IMR-90 (cell line): ENCODE results near the gene FOXN3. TPM values are rescaled to one million over a fixed set of nuclear protein-coding genes. Genes with fewer than 3 reads are reported as not detected.

Experiments used
- ATAC-seq: fragments of 200-7000 bp; cut with Tn5 transposase; 2 replicates; pipeline ENCODE4 v1.9.1; 2020; ENCODE audit warnings: low read depth, mild to moderate bottlenecking, moderate library complexity
- BruUV-seq: library from RNA; stranded (reverse); fragments of 400-500 nt; replicated peaks from 2 replicates; lab custom pipeline; 2021; lab: Mats Ljungman, UMichigan
- CTCF ChIA-PET: fragments of 300-600 bp; formaldehyde crosslinking; extraction: SDS; loops from one replicate; lab custom pipeline; 2021; ENCODE audit warnings: antibody characterized with exemption; lab: Yijun Ruan, JAX
- POLR2A ChIA-PET: fragments of 300-600 bp; sonication (Branson Sonifier 250); formaldehyde crosslinking; loops from one replicate; lab custom pipeline; 2022; ENCODE audit warnings: antibody characterized with exemption; ENCODE audit not compliant: unreplicated experiment; lab: Charles Lee
- DNase-seq: peaks from one replicate; pipeline ENCODE4 v3.0.0; 2013
- H2AFZ ChIP-seq: replicated peaks from 2 replicates; pipeline ENCODE3; 2013; ENCODE audit warnings: low read length, mild to moderate bottlenecking; ENCODE audit not compliant: poor library complexity
- H2AK5ac ChIP-seq: 2 replicates; pipeline ENCODE4 v1.6.1; 2013; ENCODE audit warnings: low read depth, low read length, inconsistent platforms
- H2AK9ac ChIP-seq: replicated peaks from 2 replicates; pipeline ENCODE3; 2013; ENCODE audit warnings: mild to moderate bottlenecking, low read depth, low read length, moderate library complexity; ENCODE audit not compliant: poor library complexity
- H2BK120ac ChIP-seq: 2 replicates; pipeline ENCODE4 v1.6.1; 2013; ENCODE audit warnings: low read depth, low read length, inconsistent platforms
- H2BK15ac ChIP-seq: 3 replicates; pipeline ENCODE4 v1.6.1; 2013; ENCODE audit warnings: low read depth, low read length, inconsistent platforms
- H2BK20ac ChIP-seq: 2 replicates; pipeline ENCODE4 v1.6.1; 2013; ENCODE audit warnings: low read depth, mild to moderate bottlenecking, inconsistent platforms, low read length, moderate library complexity
- H2BK5ac ChIP-seq: 2 replicates; pipeline ENCODE4 v1.6.1; 2013; ENCODE audit warnings: mild to moderate bottlenecking, low read depth, low read length, inconsistent platforms; ENCODE audit not compliant: poor library complexity, severe bottlenecking
- H3K14ac ChIP-seq: replicated peaks from 2 replicates; pipeline ENCODE4 v1.6.1; 2013; ENCODE audit warnings: low read depth, low read length, inconsistent platforms
- H3K18ac ChIP-seq: 2 replicates; pipeline ENCODE4 v1.6.1; 2013; ENCODE audit warnings: low read depth, low read length, control low read depth
- H3K23ac ChIP-seq: 2 replicates; pipeline ENCODE4 v1.6.1; 2013; ENCODE audit warnings: low read depth, low read length, inconsistent platforms
- H3K27ac ChIP-seq: 2 replicates; pipeline ENCODE4 v1.5.1; 2013; ENCODE audit warnings: mild to moderate bottlenecking, control low read depth, low read length; ENCODE audit not compliant: insufficient read depth
- H3K27me3 ChIP-seq: 2 replicates; pipeline ENCODE4 v1.6.1; 2013; ENCODE audit warnings: low read length; ENCODE audit not compliant: control insufficient read depth, insufficient read depth
- H3K36me3 ChIP-seq: 2 replicates; pipeline ENCODE4 v1.6.1; 2013; ENCODE audit warnings: low read length, mixed read lengths; ENCODE audit not compliant: control insufficient read depth, insufficient read depth
- H3K4ac ChIP-seq: 2 replicates; pipeline ENCODE4 v1.6.1; 2013; ENCODE audit warnings: low read depth, low read length, inconsistent platforms
- H3K4me1 ChIP-seq: 2 replicates; pipeline ENCODE4 v1.6.1; 2013; ENCODE audit warnings: low read length, mixed read lengths; ENCODE audit not compliant: control insufficient read depth, insufficient read depth
- H3K4me2 ChIP-seq: 2 replicates; pipeline ENCODE4 v1.6.1; 2013; ENCODE audit warnings: low read depth, mild to moderate bottlenecking, control low read depth, low read length, moderate library complexity
- H3K4me3 ChIP-seq: 2 replicates; pipeline ENCODE4 v1.5.1; 2013; ENCODE audit warnings: low read depth, mild to moderate bottlenecking, control low read depth, low read length, moderate library complexity; ENCODE audit not compliant: insufficient read depth
- H3K56ac ChIP-seq: 2 replicates; pipeline ENCODE4 v1.6.1; 2013; ENCODE audit warnings: low read length, inconsistent platforms; ENCODE audit not compliant: insufficient read depth; ENCODE audit errors: extremely low read depth
- H3K79me1 ChIP-seq, 2 experiments: 2 replicates each; pipeline ENCODE4 v1.6.1; 2013; ENCODE audit warnings: low read length in 2 of 2, inconsistent platforms in 1 of 2, low read depth in 1 of 2
- H3K9ac ChIP-seq: 2 replicates; pipeline ENCODE4 v1.6.1; 2013; ENCODE audit warnings: low read depth, low read length, control low read depth
- H3K9me1 ChIP-seq: 2 replicates; pipeline ENCODE4 v1.6.1; 2013; ENCODE audit warnings: low read length, inconsistent platforms; ENCODE audit not compliant: insufficient read depth
- H3K9me3 ChIP-seq: 2 replicates; pipeline ENCODE4 v1.6.1; 2013; ENCODE audit warnings: low read length; ENCODE audit not compliant: control insufficient read depth, insufficient read depth
- H4K20me1 ChIP-seq: 2 replicates; pipeline ENCODE4 v1.6.1; 2013; ENCODE audit warnings: low read length, inconsistent platforms; ENCODE audit not compliant: insufficient read depth
- H4K5ac ChIP-seq: 2 replicates; pipeline ENCODE4 v1.6.1; 2013; ENCODE audit warnings: mild to moderate bottlenecking, low read depth, low read length, control low read depth
- H4K8ac ChIP-seq, 2 experiments: 2 replicates each; pipeline ENCODE4 v1.6.1; 2013; ENCODE audit warnings: low read depth in 2 of 2, low read length in 2 of 2, control low read depth in 1 of 2, inconsistent platforms in 1 of 2
- H4K91ac ChIP-seq: 2 replicates; pipeline ENCODE4 v1.6.1; 2013; ENCODE audit warnings: low read depth, low read length, inconsistent platforms; ENCODE audit not compliant: insufficient read depth
- BHLHE40 ChIP-seq: fragments of 150-350 bp; IDR thresholded peaks from 2 replicates; pipeline ENCODE4 v1.6.1; 2016; ENCODE audit warnings: mild to moderate bottlenecking, low read depth, low read length
- CEBPB ChIP-seq: IDR thresholded peaks from 2 replicates; pipeline ENCODE4 v1.6.1; 2012; ENCODE audit warnings: low read depth, low read length, improper control_type of control experiment
- FOS ChIP-seq: fragments of 150-350 bp; IDR thresholded peaks from 2 replicates; pipeline ENCODE4 v1.6.1; 2016; ENCODE audit warnings: low read depth, low read length
- MAFK ChIP-seq: IDR thresholded peaks from 2 replicates; pipeline ENCODE4 v1.6.1; 2012; ENCODE audit warnings: low read depth, low read length, improper control_type of control experiment
- MAZ ChIP-seq: IDR thresholded peaks from 2 replicates; pipeline ENCODE4 v1.6.1; 2012; ENCODE audit warnings: low read depth, mild to moderate bottlenecking, low read length, improper control_type of control experiment, moderate library complexity, borderline replicate concordance
- NFE2L2 ChIP-seq: fragments of 150-350 bp; IDR thresholded peaks from 2 replicates; pipeline ENCODE4 v1.6.1; 2016; ENCODE audit warnings: low read depth, mild to moderate bottlenecking, low read length
- POLR2A ChIP-seq: IDR thresholded peaks from 2 replicates; pipeline ENCODE4 v1.6.1; 2012; ENCODE audit warnings: mild to moderate bottlenecking, low read depth, low read length
- RAD21 ChIP-seq: IDR thresholded peaks from 2 replicates; pipeline ENCODE4 v1.6.1; 2012; ENCODE audit warnings: low read length, improper control_type of control experiment
- WGBS, 2 experiments: methylation state at CpG; one replicate each; pipeline versions ENCODE4 v1.1.5 to v1.1.7; 2013; ENCODE audit warnings: missing lambda C conversion rate in 2 of 2; ENCODE audit not compliant: insufficient read length in 1 of 2; ENCODE audit errors: extremely low coverage in 2 of 2; 5-methylcytosine and 5-hydroxymethylcytosine counted together
- dilution Hi-C: fragments of 300-500 bp; cut with HindIII; formaldehyde crosslinking; loops from one replicate; pipeline ENCODE4 v1.14.3; 2018; ENCODE audit warnings: low sequenced_read_pairs; ENCODE audit not compliant: unreplicated experiment
- in situ Hi-C: fragments of 300-500 bp; cut with MboI; formaldehyde crosslinking; loops from 3 replicates; pipeline ENCODE4 v1.14.3; 2019; ENCODE audit warnings: low sequenced_read_pairs, inconsistent platforms, mixed read lengths
- intact Hi-C: fragments of 100-400 bp; cut with micrococcal nuclease; formaldehyde crosslinking; loops from 2 replicates; pipeline ENCODE4 v1.10.0; 2022
- polyA plus RNA-seq, 3 experiments: library from polyadenylated mRNA; depleted of rRNA; stranded (reverse); fragments of >200 nt; gene quantifications; 2 replicates each; pipeline ENCODE4 v1.2.3, GENCODE V29; 2012; ENCODE audit warnings: low replicate concordance in 1 of 3
- total RNA-seq: library from RNA; depleted of rRNA; stranded (reverse); fragments of >200 nt; gene quantifications from 2 replicates; pipeline ENCODE4 v1.2.3, GENCODE V29; 2012
- TF ChIP-seq, protein P1 (sequence below): conservative IDR thresholded peaks from 2 replicates; pipeline ENCODE4 v1.5.1; 2012; ENCODE audit warnings: mild to moderate bottlenecking, low read depth, low read length, improper control_type of control experiment

FOXN3 gene
- total and polyA plus RNA-seq, 2 of the 4 experiments (the other 2 are of a cell fraction), result 22.6 to 33.7 TPM

DNA sequence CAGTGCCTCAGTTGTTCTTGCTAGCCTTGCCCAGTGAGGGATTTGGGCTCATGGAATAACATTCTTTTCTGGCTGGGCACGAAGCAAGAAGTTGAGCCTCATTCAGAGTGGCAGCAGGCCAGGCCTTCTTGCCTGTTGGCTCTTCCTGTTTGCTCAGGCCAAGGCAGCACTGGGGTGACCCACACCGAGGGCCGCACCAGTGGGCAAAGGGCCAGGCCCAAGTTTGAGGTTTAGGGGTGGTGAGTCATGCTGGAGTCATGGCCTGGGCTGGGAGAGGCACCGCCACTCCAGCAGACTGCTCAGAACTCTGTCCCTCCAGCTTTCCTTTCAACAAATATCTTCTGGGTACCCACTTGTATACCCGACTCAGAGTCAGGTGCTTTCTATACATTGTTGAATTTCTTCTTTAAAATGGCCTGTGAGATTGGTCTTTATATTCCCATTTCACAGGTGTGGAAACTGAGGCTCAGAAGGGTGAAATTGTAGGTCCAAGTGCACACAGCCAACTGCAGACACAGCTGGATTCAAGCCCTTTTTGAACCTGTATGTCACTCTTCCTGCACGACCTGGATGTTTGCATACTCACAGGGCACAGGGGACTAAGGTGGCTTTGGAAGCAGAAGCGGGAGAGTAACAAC, 279.4 kb downstream of the FOXN3 start:
- peak overlapping the region; percentile 1; the same call in 1 of the 2 replicates for H3K27ac ChIP-seq
- BruUV-seq, result no TSS peak
- no peak overlapping the region for H2AK9ac ChIP-seq
- H3K18ac ChIP-seq, result peak overlapping the region; percentile 20; the same call in 1 of the 2 replicates
- intact Hi-C loops, result no loop called here
- H3K4me1 ChIP-seq, result peaks cover 7% of the 10 kb centered on the region
- peak overlapping the region; percentile 83 for H2AK5ac ChIP-seq
- H3K27me3 ChIP-seq, result no peaks in the 10 kb centered on the region
- H3K9me1 ChIP-seq, result peaks cover 10% of the 10 kb centered on the region
- peak overlapping the region; percentile 71 for H3K4ac ChIP-seq
- peak overlapping the region; percentile 14 for H2BK5ac ChIP-seq
- H3K36me3 ChIP-seq, result no peaks in the 10 kb centered on the region
- DNase-seq, result peak; percentile 94
- no peaks in the 10 kb centered on the region for H4K20me1 ChIP-seq
- peak overlapping the region; percentile 73; the same call in 2 of the 3 replicates for H2BK15ac ChIP-seq
- H3K4me2 ChIP-seq, result peak overlapping the region; percentile 29; the same call in 1 of the 2 replicates
- no peak overlapping the region for H3K9ac ChIP-seq
- H2BK20ac ChIP-seq, result peak overlapping the region; percentile 30
- ATAC-seq, result peak; percentile 99
- peak overlapping the region; percentile 64 for H2BK120ac ChIP-seq
- no peaks in the 10 kb centered on the region for H3K9me3 ChIP-seq
- peak overlapping the region; percentile 5 to 50; a peak in 2 of 4 replicates for H4K8ac ChIP-seq
- no peak overlapping the region for H3K56ac ChIP-seq
- in situ Hi-C loops, result no loop called here
- peak overlapping the region; percentile 72 for H2AFZ ChIP-seq
- H4K91ac ChIP-seq, result peak overlapping the region; percentile 64
- H3K23ac ChIP-seq, result no peak overlapping the region
- no peak overlapping the region for H3K4me3 ChIP-seq
- no peak for TF ChIP-seq CEBPB
- no peak for TF ChIP-seq RAD21
- TF ChIP-seq NFE2L2, result peak; percentile 23; the same call in 1 of the 2 replicates
- TF ChIP-seq MAZ, result peak; percentile 16; the same call in 1 of the 2 replicates
- no peak for TF ChIP-seq POLR2A
- TF ChIP-seq MAFK, result no peak
- peak; percentile 50 for TF ChIP-seq BHLHE40
- TF ChIP-seq FOS, result peak; percentile 86
- TF ChIP-seq, protein P1, sequence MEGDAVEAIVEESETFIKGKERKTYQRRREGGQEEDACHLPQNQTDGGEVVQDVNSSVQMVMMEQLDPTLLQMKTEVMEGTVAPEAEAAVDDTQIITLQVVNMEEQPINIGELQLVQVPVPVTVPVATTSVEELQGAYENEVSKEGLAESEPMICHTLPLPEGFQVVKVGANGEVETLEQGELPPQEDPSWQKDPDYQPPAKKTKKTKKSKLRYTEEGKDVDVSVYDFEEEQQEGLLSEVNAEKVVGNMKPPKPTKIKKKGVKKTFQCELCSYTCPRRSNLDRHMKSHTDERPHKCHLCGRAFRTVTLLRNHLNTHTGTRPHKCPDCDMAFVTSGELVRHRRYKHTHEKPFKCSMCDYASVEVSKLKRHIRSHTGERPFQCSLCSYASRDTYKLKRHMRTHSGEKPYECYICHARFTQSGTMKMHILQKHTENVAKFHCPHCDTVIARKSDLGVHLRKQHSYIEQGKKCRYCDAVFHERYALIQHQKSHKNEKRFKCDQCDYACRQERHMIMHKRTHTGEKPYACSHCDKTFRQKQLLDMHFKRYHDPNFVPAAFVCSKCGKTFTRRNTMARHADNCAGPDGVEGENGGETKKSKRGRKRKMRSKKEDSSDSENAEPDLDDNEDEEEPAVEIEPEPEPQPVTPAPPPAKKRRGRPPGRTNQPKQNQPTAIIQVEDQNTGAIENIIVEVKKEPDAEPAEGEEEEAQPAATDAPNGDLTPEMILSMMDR, result no peak
- H4K5ac ChIP-seq, result no peak overlapping the region
- H3K79me1 ChIP-seq, result no peaks in the 10 kb centered on the region
- 0 out of 2 replicates have a peak overlapping the region, but pooled peaks have one; percentile 17 for H3K14ac ChIP-seq
- CTCF ChIA-PET, result no interaction called here
- POLR2A ChIA-PET, result interaction anchor here (0.5 kb wide), 1 partner anchor 306 kb away, joined by 3 read pairs; no protein-coding TSS in a partner anchor
- dilution Hi-C loops, result no loop called here
- 17% methylated on average over 4 of the region's 7 CpGs; no CpG with 5 or more reads in 1 of the 2 experiments for WGBS, 2 experiments
